Adrenal gland (tissue), 12 donors: ENCODE measurements around the gene KCNN3. TPM values are rescaled to one million over a fixed set of nuclear protein-coding genes. Genes with fewer than 3 reads are reported as not detected.

ENCODE experiments used
- DNase-seq, 7 donors: peaks; one replicate each; pipeline ENCODE4 v3.0.0-alpha.2; 2019 to 2020
- H3K27ac ChIP-seq, 5 donors: fragments of 200-600 bp; sonication (generic) in 4 of 5; 1 replicate in 3 of 5; 2 replicates in 2 of 5; pipeline versions ENCODE4 v1.5.1 to v1.8.0; 2016 to 2020; ENCODE audit warnings: mild to moderate bottlenecking in 1 of 5
- H3K27me3 ChIP-seq: fragments of 200-600 bp; 2 replicates; pipeline ENCODE4 v1.8.0; 2021
- H3K36me3 ChIP-seq, 2 donors: fragments of 200-600 bp; replicated peaks in 1 of 2; 1 replicate in 1 of 2; 2 replicates in 1 of 2; pipeline versions ENCODE4 v1.5.1 to v1.8.0; 2018 to 2022
- H3K4me1 ChIP-seq, 2 donors: fragments of 200-600 bp; replicated peaks in 1 of 2; 1 replicate in 1 of 2; 2 replicates in 1 of 2; pipeline versions ENCODE4 v1.5.1 to v1.8.0; 2018 to 2021
- H3K4me3 ChIP-seq, 4 donors: fragments of 200-600 bp; sonication (generic) in 3 of 4; one replicate each; pipeline ENCODE4 v1.5.1; 2016 to 2018
- H3K9me3 ChIP-seq, 3 donors: fragments of 200-600 bp; sonication (generic) in 1 of 3; replicated peaks in 1 of 3; 1 replicate in 2 of 3; 2 replicates in 1 of 3; pipeline versions ENCODE4 v1.5.1 to v1.8.0; 2016 to 2021
- CTCF ChIP-seq, 6 experiments: fragments of 450-650 bp in 4 of 6; fragments of 200-600 bp in 2 of 6; sonication (generic) in 1 of 6; IDR thresholded peaks; 1 replicate in 5 of 6; 2 replicates in 1 of 6; pipeline versions ENCODE4 v1.5.1 to v1.8.0; 2016 to 2021; ENCODE audit warnings: antibody characterized with exemption in 6 of 6, mild to moderate bottlenecking in 2 of 6, moderate library complexity in 1 of 6
- POLR2A ChIP-seq, 2 donors: fragments of 450-650 bp; IDR thresholded peaks; one replicate each; pipeline ENCODE4 v1.6.1; 2017; ENCODE audit warnings: antibody characterized with exemption in 2 of 2, mild to moderate bottlenecking in 2 of 2, moderate library complexity in 1 of 2
- WGBS, 4 donors: extraction: QIAGEN DNeasy Blood & Tissue Kit in 2 of 4; methylation state at CpG; one replicate each; pipeline versions ENCODE4 v1.1.5 to v1.1.7; 2013 to 2017; 5-methylcytosine and 5-hydroxymethylcytosine counted together
- intact Hi-C, 2 donors: fragments of 100-400 bp; cut with DNase I; formaldehyde crosslinking; loops; one replicate each; pipeline versions ENCODE4 v1.14.1 to v1.15.0; 2022 to 2023
- polyA plus RNA-seq, 3 donors: library from polyadenylated mRNA; stranded (reverse); fragments of 200-250 nt in 2 of 3; fragments of 350-450 nt in 1 of 3; fragmentation: Illumina TruSeq in 1 of 3; extraction: RNeasy Lipid Tissue Mini Kit (QIAGEN cat#74804) in 1 of 3; gene quantifications; one replicate each; pipeline ENCODE4 v1.2.3, GENCODE V29; 2013 to 2014
- total RNA-seq, 9 donors: library from RNA; depleted of rRNA in 4 of 9; stranded (reverse); fragments of >200 nt in 4 of 9; fragments of 120-200 nt in 1 of 9; fragmentation: NEBNext Ultra II Directional in 1 of 9; extraction: Animal tissue kit (Norgen Biotek cat#: 25700) in 1 of 9; gene quantifications; one replicate each; pipeline versions ENCODE4 v1.1.0 to v1.2.4, GENCODE V29; 2013 to 2023
- donor health status: healthy with polysubstance abuse.
- donor health status: Bipolar disorder and iron deficiency.
- donor health status: DM: yes; HTN: yes; CAD: no.
- donor health status: DM: no; HTN: no; CAD: no.
- donor health status: DM: no; HTN: no; CAD: no.
- donor health status: DM: yes; HTN: yes; CAD: no.

Gene KCNN3
- total and polyA plus RNA-seq, 12 donors: 0.17 to 2.3 (median 0.97) TPM

GRCh38 chr1:154669464-154670282 is 200.4 kb downstream of the KCNN3 start:
- Histone ChIP-seq H3K36me3 (no peaks in the 10 kb centered on the region), H3K4me1 (no peaks in the 10 kb centered on the region), H3K27me3 (peaks cover 4% of the 10 kb centered on the region), H3K4me3 (no peak overlapping the region), H3K27ac (no peak overlapping the region), H3K9me3 (no peaks in the 10 kb centered on the region)
- WGBS, 4 donors: 36 to 49% (median 44%) methylated on average over 4 to 9 of the region's 9 CpGs
- DNase-seq: peak; percentile 57 to 91 (median 79)
- intact Hi-C loops: loop anchor here (5.0 kb wide), 1 partner anchor 208 kb away; no protein-coding TSS in a partner anchor
- peak; percentile 55 to 87 (median 78) for TF ChIP-seq CTCF (IDR thresholded peaks at IDR 0.05)
- no peak for TF ChIP-seq POLR2A (IDR thresholded peaks at IDR 0.05)

- H3K36me3 ChIP-seq: no peaks in the 10 kb centered on the region
- peaks cover 4% of the 10 kb centered on the region for H3K27me3 ChIP-seq
- no peak for DNase-seq
- WGBS, 4 donors: 58 to 74% (median 64%) methylated on average over 7 of the region's 7 CpGs
- H3K4me1 ChIP-seq: no peaks in the 10 kb centered on the region
- no peaks in the 10 kb centered on the region for H3K9me3 ChIP-seq
- H3K4me3 ChIP-seq: no peak overlapping the region
- no peak overlapping the region for H3K27ac ChIP-seq
- intact Hi-C loops: loop anchor here (5.0 kb wide), 1 partner anchor 211 kb away; no protein-coding TSS in a partner anchor
- TF ChIP-seq POLR2A (IDR thresholded peaks at IDR 0.05) (no peak), CTCF (IDR thresholded peaks at IDR 0.05) (no peak)
Measured at GRCh38 chr1:154666051-154666790, 203.9 kb downstream of the KCNN3 start.

GRCh38 chr1:154664331-154665002 is 205.6 kb downstream of the KCNN3 start:
- TF ChIP-seq POLR2A (IDR thresholded peaks at IDR 0.05) (no peak), CTCF (IDR thresholded peaks at IDR 0.05) (no peak)
- H3K4me1 ChIP-seq: no peaks in the 10 kb centered on the region
- H3K27me3 ChIP-seq: peaks cover 4% of the 10 kb centered on the region
- H3K4me3 ChIP-seq: no peak overlapping the region
- 63 to 89% (median 68%) methylated on average over 3 of the region's 3 CpGs for WGBS, 4 donors
- no peaks in the 10 kb centered on the region for H3K36me3 ChIP-seq
- no peaks in the 10 kb centered on the region for H3K9me3 ChIP-seq
- intact Hi-C loops: loop anchor here (5.0 kb wide), 1 partner anchor 213 kb away; no protein-coding TSS in a partner anchor
- no peak overlapping the region for H3K27ac ChIP-seq
- DNase-seq: no peak
